SK-N-SH treated with all-trans-retinoic acid at 6 μM for 48 hours (cell line): Measurements from ENCODE around the gene GIPC3.
"Not testable (repeated sequence)": the region's sequence is repeated elsewhere in the genome, so short reads cannot be mapped to it uniquely, and the experiment has no call there.

Experiments used
- ATAC-seq: fragments of 200-7000 bp; cut with Tn5 transposase; 3 replicates; pipeline ENCODE4 v1.9.1; 2020; ENCODE audit warnings: mild to moderate bottlenecking, moderate library complexity
- ARNTL ChIP-seq: fragments of 450-650 bp; formaldehyde crosslinking; IDR thresholded peaks from 2 replicates; pipeline ENCODE4 v1.5.0; 2020; ENCODE audit warnings: low read depth, mild to moderate bottlenecking, moderate library complexity, borderline replicate concordance
- BACH2 ChIP-seq: fragments of 250-450 bp; sonication (Bioruptor Pico); IDR thresholded peaks from 2 replicates; pipeline ENCODE4 v1.9.0; 2021; ENCODE audit warnings: mild to moderate bottlenecking, borderline replicate concordance
- CREB5 ChIP-seq: fragments of 250-450 bp; sonication (Bioruptor Pico); IDR thresholded peaks from 2 replicates; pipeline ENCODE4 v1.5.1; 2020; ENCODE audit warnings: low read depth, mild to moderate bottlenecking, moderate library complexity
- OSR1 ChIP-seq: fragments of 250-450 bp; sonication (Bioruptor Pico); IDR thresholded peaks from 2 replicates; pipeline ENCODE4 v1.8.0; 2022; ENCODE audit warnings: moderate library complexity, mild to moderate bottlenecking, inconsistent platforms
- POU6F1 ChIP-seq: fragments of 250-450 bp; sonication (Bioruptor Pico); IDR thresholded peaks from 2 replicates; pipeline ENCODE4 v1.8.0; 2021; ENCODE audit warnings: low read depth, mild to moderate bottlenecking, moderate library complexity, borderline replicate concordance
- PPARA ChIP-seq: fragments of 250-450 bp; sonication (Bioruptor Pico); IDR thresholded peaks from 2 replicates; pipeline ENCODE4 v1.5.0; 2020; ENCODE audit warnings: mild to moderate bottlenecking, borderline replicate concordance
- RARB ChIP-seq: fragments of 250-450 bp; sonication (Bioruptor Pico); IDR thresholded peaks from 2 replicates; pipeline ENCODE4 v1.8.0; 2021; ENCODE audit warnings: mild to moderate bottlenecking, moderate library complexity
- SNAI2 ChIP-seq: fragments of 250-450 bp; sonication (Bioruptor Pico); IDR thresholded peaks from 2 replicates; pipeline ENCODE4 v1.5.0; 2020; ENCODE audit warnings: mild to moderate bottlenecking, moderate library complexity
- TCF4 ChIP-seq: fragments of 250-450 bp; sonication (Bioruptor Pico); IDR thresholded peaks from 2 replicates; pipeline ENCODE4 v1.8.0; 2021; ENCODE audit warnings: mild to moderate bottlenecking, moderate library complexity, borderline replicate concordance
- TOX ChIP-seq: fragments of 250-450 bp; sonication (Bioruptor Pico); IDR thresholded peaks from 2 replicates; pipeline ENCODE4 v1.8.0; 2021; ENCODE audit warnings: mild to moderate bottlenecking, moderate library complexity, borderline replicate concordance
- ZC3H10 ChIP-seq: fragments of 250-450 bp; sonication (Bioruptor Pico); IDR thresholded peaks from 2 replicates; pipeline ENCODE4 v1.5.1; 2021; ENCODE audit warnings: mild to moderate bottlenecking, moderate library complexity
- ZFP3 ChIP-seq: fragments of 250-450 bp; sonication (Bioruptor Pico); IDR thresholded peaks from 2 replicates; pipeline ENCODE4 v1.5.0; 2020; ENCODE audit warnings: mild to moderate bottlenecking, moderate library complexity
- TF ChIP-seq, protein P1 (sequence below): fragments of 250-450 bp; sonication (Bioruptor Pico); IDR thresholded peaks from 2 replicates; pipeline ENCODE4 v1.5.0; 2020; ENCODE audit warnings: mild to moderate bottlenecking, moderate library complexity

GIPC3 gene

DNA sequence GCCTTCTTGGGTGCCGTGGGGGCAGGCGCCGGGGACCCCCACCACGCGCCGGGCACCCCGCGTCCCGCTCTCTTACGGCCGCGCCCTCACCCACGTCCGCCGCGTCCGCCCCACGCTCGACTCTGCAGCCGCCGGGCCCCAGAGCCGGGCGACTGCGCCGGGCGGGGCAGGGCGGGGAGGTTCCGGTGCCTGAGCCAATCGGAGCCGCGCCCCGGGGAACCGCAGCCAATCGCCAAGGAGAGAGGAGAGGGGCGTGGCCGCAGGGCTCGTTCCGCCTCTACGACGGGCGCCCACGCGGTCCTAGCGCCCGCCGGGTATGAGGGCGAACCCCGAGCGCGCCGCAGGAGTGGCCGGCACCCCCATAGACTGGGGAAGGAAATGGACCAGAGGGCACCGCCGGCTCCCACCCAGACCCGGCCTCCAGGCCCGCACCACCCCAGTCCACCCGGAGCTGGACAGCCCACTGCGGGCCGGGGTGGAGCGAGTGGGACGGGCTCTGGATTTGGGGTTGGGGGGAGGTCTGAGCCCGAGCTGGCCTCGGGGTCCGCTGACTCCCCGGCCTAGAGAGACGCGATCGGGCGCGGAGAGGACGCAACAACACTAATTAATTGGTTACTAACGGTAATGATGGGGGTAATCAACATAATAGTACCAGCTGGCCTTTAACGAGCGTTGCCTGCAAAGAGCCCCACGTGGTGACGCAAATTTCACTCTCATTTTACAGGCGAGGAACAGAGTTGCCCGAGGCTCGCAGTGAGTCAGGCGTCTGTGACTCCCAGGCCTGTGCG, 27.6 kb upstream of the GIPC3 start, which contains the start of gene MFSD12:
MFSD12 (minus strand) TSS at position 126 of the 788 bp plus-strand sequence. CDS start 183 bp downstream, outside the sequence.
- TF ChIP-seq, protein P1, sequence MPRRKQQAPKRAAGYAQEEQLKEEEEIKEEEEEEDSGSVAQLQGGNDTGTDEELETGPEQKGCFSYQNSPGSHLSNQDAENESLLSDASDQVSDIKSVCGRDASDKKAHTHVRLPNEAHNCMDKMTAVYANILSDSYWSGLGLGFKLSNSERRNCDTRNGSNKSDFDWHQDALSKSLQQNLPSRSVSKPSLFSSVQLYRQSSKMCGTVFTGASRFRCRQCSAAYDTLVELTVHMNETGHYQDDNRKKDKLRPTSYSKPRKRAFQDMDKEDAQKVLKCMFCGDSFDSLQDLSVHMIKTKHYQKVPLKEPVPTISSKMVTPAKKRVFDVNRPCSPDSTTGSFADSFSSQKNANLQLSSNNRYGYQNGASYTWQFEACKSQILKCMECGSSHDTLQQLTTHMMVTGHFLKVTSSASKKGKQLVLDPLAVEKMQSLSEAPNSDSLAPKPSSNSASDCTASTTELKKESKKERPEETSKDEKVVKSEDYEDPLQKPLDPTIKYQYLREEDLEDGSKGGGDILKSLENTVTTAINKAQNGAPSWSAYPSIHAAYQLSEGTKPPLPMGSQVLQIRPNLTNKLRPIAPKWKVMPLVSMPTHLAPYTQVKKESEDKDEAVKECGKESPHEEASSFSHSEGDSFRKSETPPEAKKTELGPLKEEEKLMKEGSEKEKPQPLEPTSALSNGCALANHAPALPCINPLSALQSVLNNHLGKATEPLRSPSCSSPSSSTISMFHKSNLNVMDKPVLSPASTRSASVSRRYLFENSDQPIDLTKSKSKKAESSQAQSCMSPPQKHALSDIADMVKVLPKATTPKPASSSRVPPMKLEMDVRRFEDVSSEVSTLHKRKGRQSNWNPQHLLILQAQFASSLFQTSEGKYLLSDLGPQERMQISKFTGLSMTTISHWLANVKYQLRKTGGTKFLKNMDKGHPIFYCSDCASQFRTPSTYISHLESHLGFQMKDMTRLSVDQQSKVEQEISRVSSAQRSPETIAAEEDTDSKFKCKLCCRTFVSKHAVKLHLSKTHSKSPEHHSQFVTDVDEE (CRISPR knock-in tag), result peak; percentile 34; the same call in 1 of the 2 replicates
- TF ChIP-seq TCF4 (CRISPR knock-in tag) (peak; percentile 43; the same call in 1 of the 2 replicates), OSR1 (CRISPR knock-in tag) (no peak), POU6F1 (no peak), SNAI2 (no peak)
- peak; percentile 97 for ATAC-seq

GRCh38 chr19:3563709-3564524, 21.4 kb upstream of the GIPC3 start:
- ATAC-seq, result no peak
- no peak for TF ChIP-seq CREB5
- TF ChIP-seq POU6F1, result no peak
- TF ChIP-seq ZFP3 (CRISPR knock-in tag), result no peak
- TF ChIP-seq RARB, result no peak
- no peak for TF ChIP-seq TOX (CRISPR knock-in tag)
- TF ChIP-seq PPARA, result no peak
- no peak for TF ChIP-seq ZC3H10 (CRISPR knock-in tag)

DNA sequence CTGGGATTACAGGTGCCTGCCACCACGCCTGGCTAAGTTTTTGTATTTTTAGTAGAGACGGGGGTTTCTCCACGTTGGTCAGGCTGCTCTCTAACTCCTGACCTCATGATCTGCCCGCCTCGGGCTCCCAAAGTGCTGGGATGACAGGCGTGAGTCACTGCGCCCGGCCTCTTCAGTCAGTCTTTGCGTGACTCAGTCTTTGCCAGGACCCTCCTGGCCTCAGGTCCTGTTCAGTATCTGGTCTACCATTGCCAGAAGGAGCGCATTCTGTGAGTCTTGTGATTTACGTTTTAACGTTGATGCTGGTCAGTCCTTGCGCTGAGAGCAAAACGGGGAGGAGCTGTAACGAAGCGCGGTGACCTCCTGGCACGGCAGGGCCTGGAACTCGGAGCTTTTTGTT, 20.1 kb upstream of the GIPC3 start:
- TF ChIP-seq ZFP3 (CRISPR knock-in tag) (no peak), ARNTL (CRISPR knock-in tag) (no peak), CREB5 (no peak), BACH2 (no peak)
- TF ChIP-seq, protein P1 (CRISPR knock-in tag), result no peak
- peak; percentile 86 for ATAC-seq

DNA sequence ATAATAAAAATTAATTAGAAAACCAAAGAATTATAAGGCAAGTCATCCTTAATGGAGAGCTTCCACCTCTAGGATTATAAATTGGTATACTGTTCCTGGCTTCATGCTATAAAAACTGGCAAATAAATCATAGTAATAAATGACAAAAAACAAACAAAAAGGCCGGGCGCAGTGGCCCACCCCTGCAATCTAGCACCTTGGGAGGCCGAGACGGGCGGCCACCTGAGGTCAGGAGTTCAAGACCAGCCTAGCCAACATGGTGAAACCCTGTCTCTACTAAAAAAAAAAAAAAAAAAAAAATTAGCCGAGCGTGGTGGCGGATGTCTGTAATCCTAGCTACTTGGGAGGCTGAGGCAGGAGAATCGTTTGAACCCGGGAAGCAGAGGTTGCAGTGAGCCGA, 15.2 kb upstream of the GIPC3 start:
- ATAC-seq, result not testable (repeated sequence)
